HL-60/S4 treated with phorbol 12-myristate 13-acetate at 8.2 ng/mL for 4 days and 3 days (cell line): Measurements from ENCODE around the gene MESD.

Experiments
- in situ Hi-C: fragments of 300-500 bp; cut with MboI; formaldehyde crosslinking; loops from 2 replicates; pipeline ENCODE4 v1.15.0; 2022; ENCODE audit warnings: low sequenced_read_pairs

The MESD gene

DNA sequence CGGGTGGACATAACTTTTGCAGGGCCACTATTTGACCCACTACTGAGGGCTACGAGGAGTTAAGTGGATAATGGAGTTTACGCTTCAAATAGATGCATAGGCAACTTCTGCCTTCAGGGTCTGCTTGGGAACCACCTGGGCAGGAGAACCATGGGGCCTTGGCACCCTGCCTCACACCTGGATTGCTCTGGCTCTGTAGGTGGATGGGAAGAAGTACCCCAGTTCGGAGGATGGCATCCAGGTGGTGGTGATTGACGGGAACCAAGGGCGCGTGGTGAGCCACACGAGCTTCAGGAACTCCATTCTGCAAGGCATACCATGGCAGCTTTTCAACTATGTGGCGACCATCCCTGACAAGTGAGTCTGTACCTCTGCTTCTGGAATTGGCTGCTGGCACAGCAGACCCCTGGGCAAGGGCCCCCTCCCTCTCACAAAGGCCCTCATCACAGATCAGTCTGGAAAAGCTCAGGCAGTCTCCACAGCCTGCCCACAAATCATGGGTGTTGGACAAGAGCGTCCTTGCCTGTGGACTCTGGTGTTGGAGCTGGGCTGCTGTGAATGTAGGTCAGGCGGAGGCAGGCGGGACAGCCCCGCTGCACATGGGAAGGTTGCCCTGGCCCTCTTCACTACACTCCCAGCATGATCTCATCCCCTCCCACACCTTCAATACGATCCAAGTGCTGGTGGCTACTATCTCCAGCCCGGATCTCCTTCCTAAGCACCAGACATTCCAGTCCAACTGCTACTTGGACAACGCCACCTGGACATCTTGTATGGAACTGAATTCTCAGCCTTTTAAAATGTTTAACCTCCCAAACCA lies 46.7 kb downstream of the MESD start:
- in situ Hi-C loops: no loop called here

GRCh38 chr15:80942266-80942665 lies 47.4 kb downstream of the MESD start:
- in situ Hi-C loops: no loop called here

DNA sequence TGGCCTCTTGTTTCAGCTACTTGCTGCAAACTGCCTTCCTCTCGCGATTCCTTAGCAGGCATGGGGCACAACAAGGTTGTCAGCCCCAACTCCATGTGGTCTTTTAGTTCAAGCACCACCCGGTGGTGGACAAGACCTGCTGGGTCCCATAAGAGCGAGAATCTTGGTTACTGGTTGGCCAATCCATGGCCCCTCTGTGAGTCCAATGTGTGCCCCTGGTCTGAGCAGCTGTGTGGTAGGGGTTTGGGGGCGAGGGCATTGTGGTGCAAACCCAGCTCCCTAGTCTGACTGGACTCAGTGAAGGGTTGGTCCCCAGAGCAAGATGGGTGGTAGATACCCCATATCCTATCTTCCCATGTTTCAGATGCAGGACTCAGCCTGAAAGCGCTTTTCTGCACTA lies 48.8 kb downstream of the MESD start:
- in situ Hi-C loops: no loop called here

DNA sequence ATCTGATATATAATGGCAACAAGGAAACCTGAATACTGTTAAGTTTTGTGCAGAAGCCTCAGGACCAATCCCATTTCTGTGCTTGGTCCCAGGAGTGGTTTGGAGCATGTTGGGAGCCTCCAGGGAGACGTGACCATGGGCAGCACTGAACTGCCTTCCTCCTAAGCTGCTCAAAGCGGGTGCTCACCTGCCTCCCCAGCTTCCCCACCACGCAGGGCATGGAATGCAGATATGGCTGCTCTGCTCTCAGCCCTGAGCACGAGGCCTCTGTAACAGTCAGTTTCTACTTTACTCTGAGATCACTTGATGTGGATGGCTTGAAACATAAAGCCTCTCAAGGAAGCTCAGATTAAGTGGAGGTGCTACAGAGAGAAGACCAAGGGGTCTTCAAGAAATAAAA lies 49.3 kb downstream of the MESD start:
- in situ Hi-C loops: no loop called here

DNA sequence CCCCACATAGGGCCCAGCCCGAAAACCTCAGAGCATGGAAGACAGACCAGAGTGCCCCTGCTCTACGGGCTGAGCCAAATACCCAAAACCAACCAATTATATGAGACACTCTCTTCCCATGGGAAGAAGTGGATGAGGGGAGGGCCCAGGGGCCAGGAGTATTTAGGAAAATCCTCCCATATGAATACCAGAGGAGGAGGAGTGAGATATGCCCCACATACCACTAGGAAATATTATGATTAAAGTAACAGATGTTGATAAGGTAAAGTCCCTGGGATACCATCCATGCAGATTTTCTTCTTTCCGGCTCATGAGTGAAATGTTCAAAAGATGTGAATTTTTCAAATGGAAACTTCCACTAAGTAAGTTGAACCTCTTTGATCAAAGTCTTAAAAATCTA lies 50.4 kb downstream of the MESD start:
- in situ Hi-C loops: no loop called here

DNA sequence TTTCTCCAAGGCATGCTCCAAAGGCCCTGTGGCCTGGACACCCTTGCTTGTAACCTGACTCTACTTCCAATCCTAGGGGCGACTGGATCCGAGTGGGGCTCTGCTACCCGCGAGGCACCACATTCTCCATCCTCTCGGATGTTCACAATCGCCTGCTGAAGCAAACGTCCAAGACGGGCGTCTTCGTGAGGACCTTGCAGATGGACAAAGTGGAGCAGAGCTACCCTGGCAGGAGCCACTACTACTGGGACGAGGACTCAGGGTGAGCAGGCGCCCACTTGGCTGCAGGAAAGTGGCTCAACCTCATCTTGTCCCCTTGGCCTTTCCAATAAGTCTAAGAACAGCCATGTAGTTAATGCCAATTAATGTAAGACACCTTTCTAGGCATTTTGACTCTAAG lies 51.9 kb downstream of the MESD start:
- in situ Hi-C loops: no loop called here

GRCh38 chr15:80936288-80937078 lies 53.1 kb downstream of the MESD start:
- in situ Hi-C loops: no loop called here

DNA sequence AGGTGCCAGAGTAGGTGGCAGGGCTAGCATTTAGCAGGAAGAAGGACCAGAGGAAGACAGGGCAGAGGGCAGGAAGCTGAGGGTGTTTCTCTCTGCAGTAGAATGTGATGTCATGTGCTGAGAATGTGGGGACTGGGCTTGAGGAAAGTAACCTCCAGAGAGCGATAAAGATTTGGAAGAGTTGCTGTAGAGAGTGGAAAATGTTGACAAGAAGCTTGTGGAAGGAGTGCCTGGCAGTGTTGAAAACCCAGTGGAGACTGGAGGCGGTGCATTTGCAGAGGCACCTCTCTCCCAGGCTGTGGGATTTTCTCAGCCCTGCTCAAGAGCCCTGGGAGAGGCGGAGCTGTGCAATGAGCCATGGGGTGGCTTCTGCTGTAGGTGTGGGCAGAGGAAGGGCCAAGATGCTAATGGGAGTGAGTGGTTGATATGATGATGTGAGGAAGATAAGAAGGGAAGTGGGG lies 54.8 kb downstream of the MESD start:
- in situ Hi-C loops: no loop called here

GRCh38 chr15:80932989-80933388 lies 56.6 kb downstream of the MESD start:
- in situ Hi-C loops: no loop called here

DNA sequence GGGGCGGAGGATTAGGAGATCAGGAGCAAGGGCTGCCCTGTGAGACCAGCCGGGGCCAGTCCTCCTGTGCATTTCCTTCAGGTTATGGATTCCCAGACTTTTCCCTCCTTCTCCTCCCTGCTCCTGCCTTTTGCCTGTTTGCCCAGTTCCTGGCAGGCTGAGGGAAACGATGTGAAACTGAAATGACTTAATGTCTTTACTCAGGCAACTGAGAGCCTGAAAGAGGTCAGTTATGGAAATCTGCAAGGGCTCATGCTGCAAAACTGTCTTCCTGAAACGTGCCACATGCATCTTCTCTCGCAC lies 57.2 kb downstream of the MESD start:
- in situ Hi-C loops: no loop called here

DNA sequence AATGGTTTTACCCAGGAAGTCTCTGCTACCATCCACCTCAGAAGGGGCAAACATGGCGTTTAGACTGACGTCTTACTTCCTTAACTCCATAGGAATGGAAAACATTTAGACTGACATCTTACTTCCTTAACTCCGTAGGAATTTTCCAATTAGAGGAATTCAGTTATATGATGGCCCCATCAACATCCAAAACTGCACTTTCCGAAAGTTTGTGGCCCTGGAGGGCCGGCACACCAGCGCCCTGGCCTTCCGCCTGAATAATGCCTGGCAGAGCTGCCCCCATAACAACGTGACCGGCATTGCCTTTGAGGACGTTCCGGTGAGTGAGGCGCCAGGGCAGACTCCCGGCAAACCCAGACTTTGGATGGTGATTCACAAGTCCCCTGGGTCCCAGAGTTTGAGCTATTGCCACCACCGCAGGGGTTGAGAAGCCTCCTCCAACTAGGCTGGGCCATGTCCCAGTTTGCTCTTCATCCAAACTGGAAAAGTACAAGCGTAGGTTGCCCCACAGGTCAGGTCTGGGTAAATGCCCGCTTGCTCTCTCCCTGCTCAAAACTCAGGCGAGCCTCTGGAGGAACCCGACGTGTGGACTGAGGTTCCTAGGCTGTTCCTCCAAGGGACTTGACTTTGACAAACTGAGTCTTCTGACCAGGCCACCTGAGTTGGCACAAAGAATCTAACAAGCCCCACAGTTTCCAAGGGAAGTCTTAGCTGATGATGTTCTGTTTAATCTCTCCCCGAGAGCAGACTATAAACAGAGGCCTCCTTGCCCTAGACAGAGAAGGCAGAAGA lies 57.7 kb downstream of the MESD start:
- in situ Hi-C loops: no loop called here

- in situ Hi-C loops: no loop called here
Measured at GRCh38 chr15:80931191-80931590, 58.4 kb downstream of the MESD start.

- in situ Hi-C loops: no loop called here
Measured at GRCh38 chr15:80929689-80930088, 59.9 kb downstream of the MESD start.

- in situ Hi-C loops: no loop called here
Measured at GRCh38 chr15:80929225-80929624, 60.4 kb downstream of the MESD start.

DNA sequence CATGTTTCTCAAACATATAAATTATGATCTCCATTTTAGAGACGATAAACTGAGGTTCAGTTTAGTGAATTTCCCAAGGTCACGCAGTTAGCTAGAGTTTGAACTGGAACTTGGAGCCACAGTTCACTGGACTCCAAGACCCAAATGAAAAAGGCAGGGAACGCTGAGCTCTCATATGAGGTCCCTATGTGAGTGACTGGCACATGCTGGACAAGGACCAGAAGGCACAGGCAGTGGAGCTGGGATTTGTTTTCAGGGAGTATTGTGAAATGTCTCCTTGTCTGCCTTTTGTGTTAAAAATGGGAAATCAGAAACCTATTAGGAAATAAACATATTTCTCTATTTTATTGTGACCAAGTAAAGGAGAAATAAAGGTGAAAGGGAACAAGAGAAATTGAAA lies 63.5 kb downstream of the MESD start:
- in situ Hi-C loops: no loop called here

GRCh38 chr15:80925597-80926059 lies 64.0 kb downstream of the MESD start:
- in situ Hi-C loops: no loop called here

DNA sequence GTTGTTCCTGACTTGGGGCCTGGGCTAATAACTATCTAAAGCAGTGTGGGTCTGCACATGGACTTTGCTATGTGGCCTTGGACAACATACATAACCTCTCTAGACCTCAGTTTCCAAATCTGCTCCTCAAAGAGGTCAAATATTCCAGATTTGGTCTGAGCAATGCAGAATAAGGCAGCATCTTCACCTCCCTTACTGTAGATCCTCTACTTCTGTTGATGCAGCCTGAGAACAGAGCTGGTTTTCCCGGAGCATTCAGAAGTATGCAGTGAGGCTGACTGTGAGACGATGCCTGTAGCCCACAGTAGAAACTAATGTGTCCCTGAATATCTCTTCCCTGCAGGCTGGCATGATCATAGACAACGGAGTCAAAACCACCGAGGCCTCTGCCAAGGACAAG lies 65.3 kb downstream of the MESD start:
- in situ Hi-C loops: no loop called here

DNA sequence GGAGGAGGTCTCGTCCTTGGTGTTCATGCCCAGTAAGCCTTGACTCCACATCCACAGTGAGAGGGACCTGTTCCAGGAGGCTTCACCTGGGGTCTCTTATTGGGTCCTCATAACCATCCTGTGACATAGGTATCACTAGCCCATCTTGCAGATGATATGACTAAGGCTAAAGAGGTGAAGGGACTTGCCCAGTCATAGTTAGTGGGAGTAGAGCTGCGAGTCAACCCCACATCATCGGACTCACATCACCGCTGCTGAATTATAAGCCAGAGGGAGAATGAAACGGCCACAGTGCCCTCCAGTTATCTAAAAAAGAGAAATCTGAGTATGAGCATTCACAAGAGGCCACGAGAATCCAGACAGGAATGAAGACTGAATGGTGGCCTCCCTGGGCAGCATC lies 66.0 kb downstream of the MESD start:
- in situ Hi-C loops: no loop called here

DNA sequence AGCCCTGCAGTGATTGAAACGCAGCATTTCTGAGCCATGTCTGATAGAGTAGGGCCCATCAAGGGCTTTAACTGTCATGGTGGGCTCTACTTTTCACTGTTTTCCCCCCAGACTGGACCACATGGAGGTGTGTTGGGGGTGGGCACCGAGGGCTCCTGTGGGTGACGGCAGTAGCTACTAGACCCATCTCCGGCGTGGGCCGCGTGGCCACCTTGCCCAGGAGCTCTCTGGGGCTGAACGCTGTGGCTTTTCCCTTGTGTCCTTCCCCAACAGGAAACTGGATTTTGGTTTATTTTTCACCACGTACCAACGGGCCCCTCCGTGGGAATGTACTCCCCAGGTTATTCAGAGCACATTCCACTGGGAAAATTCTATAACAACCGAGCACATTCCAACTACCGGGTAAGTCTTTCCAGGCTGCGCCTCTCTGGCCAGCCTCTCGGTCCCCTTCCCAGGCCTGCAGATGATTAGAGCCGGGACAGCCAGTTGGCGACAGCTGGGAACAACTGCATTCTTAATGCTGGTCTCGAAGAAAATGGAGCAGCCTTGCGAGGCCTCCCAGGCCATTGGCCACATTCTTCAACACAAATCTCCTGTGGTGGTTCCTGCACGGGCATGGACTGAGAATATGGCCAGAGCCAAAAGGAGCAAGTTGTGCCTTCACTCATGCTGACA lies 67.7 kb downstream of the MESD start:
- in situ Hi-C loops: no loop called here

DNA sequence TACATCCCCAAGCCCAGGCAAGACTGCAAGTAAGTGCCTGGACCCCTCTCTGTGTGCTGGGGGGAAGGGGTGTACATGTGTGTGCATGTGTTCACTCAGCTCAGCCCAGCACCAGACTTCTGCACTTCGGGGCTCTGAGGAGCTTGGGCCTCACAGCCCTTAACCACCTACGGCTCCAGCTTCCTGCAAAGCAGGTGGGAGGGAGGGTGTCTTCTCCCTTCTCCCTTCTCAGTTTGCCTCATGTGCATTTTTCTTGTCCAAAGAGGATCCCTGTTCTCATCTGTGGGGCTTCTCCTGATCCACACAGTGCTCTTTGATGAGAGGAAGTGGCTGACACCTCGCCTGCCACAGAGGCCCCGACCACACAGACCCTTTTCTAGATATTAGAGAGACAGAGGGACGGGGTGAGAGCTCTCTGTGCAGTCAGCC lies 69.3 kb downstream of the MESD start:
- in situ Hi-C loops: no loop called here

DNA sequence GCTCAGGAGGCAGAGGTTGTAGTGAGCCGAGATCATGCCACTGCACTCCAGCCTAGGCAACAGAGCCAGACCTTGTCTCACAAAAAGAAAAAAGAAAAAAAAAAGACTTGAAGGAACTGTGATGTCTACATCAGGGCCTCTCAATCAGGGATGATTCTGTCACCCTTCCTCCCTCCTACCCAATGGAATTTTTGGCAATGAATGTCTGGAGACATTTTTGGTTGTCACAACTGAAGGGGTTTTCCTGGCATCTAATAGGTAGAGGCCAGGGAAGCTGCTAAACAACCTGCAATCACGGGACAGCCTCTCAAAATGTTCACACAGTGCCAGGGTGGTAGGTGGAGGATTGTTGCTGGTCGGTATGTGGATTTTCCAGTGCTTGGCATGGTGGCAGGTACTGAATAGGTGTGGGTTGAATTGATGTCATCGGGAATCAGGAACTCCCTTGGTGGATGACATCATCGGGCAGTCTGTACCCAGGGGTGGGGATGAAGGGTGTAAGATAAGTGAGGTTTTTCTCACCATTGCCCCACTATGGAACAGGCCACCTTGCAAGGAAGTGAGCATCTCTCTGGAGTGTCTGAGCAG lies 71.3 kb downstream of the MESD start:
- in situ Hi-C loops: no loop called here
